Natural killer cell treated with Interleukin-12 subunit alpha and Interleukin-12 subunit beta and Interleukin-15 and Interleukin-18, amount 100 ng/mL, for 72 hours (primary cell): ENCODE data around the gene MOGAT1. TPM values are rescaled to one million over a fixed set of nuclear protein-coding genes. Genes with fewer than 3 reads are reported as not detected.
A peak's percentile ranks its signal among the peaks of the same experiment; 100 is the strongest.

Experiments used
- ATAC-seq, 2 donors: fragments of 150-1000 bp; cut with Tn5 transposase in 1 of 2; sonication (Bioruptor Pico), chemical (Tn5 transposase) in 1 of 2; 2 replicates each; pipeline ENCODE4 v1.10.0; 2021
- DNase-seq: peaks from one replicate; pipeline ENCODE4 v3.0.0; 2022; ENCODE audit warnings: low spot score
- H3K27ac Mint-ChIP-seq, 2 donors: 1 replicate in 1 of 2; 2 replicates in 1 of 2; pipeline ENCODE4 v1.8.0; 2022; ENCODE audit warnings: mixed read lengths in 2 of 2, mild to moderate bottlenecking in 1 of 2, moderate library complexity in 1 of 2
- H3K27me3 Mint-ChIP-seq, 2 donors: 1 replicate in 1 of 2; 2 replicates in 1 of 2; pipeline ENCODE4 v1.8.0; 2022; ENCODE audit warnings: mixed read lengths in 2 of 2
- H3K36me3 Mint-ChIP-seq: one replicate; pipeline ENCODE4 v1.8.0; 2022; ENCODE audit warnings: mixed read lengths
- H3K4me1 Mint-ChIP-seq, 2 donors: 1 replicate in 1 of 2; 2 replicates in 1 of 2; pipeline ENCODE4 v1.8.0; 2022; ENCODE audit warnings: low read depth in 2 of 2, mixed read lengths in 2 of 2, mild to moderate bottlenecking in 1 of 2
- H3K4me3 Mint-ChIP-seq: one replicate; pipeline ENCODE4 v1.8.0; 2022; ENCODE audit warnings: mixed read lengths
- H3K9me3 Mint-ChIP-seq: 2 replicates; pipeline ENCODE4 v1.8.0; 2022; ENCODE audit warnings: mixed read lengths
- total RNA-seq, 2 donors: library from RNA; stranded (reverse); gene quantifications; one replicate each; pipeline ENCODE4 v1.2.3, GENCODE V29; 2022

The MOGAT1 gene
- total RNA-seq, 2 donors from 2014 or later = not detected

DNA sequence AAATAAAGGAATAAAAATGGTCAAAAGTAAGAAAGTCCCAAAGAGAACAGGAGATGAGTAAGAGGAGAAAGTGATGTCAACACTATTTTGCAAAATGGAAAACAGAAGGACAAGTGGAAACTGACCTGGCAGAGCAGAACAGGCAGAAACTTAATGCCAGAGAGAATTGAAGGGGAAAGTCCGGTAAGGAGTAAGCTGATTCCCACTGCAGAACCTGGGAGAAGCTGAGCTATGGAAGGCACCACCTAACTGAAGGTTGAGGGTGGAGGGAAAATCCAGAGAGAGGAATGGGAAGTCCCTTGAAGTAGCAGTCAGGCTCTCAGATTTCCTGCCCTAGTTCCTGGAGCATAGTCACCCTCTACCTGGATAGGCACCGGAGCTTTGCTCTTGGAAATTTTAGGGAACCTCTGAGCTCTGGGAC lies 59.8 kb downstream of the MOGAT1 start:
- H3K36me3 Mint-ChIP-seq = no peaks in the 10 kb centered on the region
- peaks cover 8 to 11% of the 10 kb centered on the region in 2 donors for H3K27me3 Mint-ChIP-seq
- H3K9me3 Mint-ChIP-seq = no peaks in the 10 kb centered on the region
- H3K27ac Mint-ChIP-seq = no peak overlapping the region
- DNase-seq (no peak), ATAC-seq (no peak)
- H3K4me1 Mint-ChIP-seq = no peaks in the 10 kb centered on the region
- H3K4me3 Mint-ChIP-seq = no peak overlapping the region

- H3K36me3 Mint-ChIP-seq = no peaks in the 10 kb centered on the region
- peaks cover 19 to 21% of the 10 kb centered on the region in 2 donors for H3K27me3 Mint-ChIP-seq
- no peaks in the 10 kb centered on the region for H3K9me3 Mint-ChIP-seq
- no peak overlapping the region for H3K4me3 Mint-ChIP-seq
- no peaks in the 10 kb centered on the region for H3K4me1 Mint-ChIP-seq
- ATAC-seq (no peak), DNase-seq (no peak)
- no peak overlapping the region for H3K27ac Mint-ChIP-seq
These were observed 61.2 kb downstream of the MOGAT1 start for GRCh38 chr2:222732489-222733178.

- Mint-ChIP-seq H3K4me1 (no peaks in the 10 kb centered on the region), H3K27ac (no peak overlapping the region), H3K9me3 (no peaks in the 10 kb centered on the region), H3K36me3 (no peaks in the 10 kb centered on the region), H3K4me3 (no peak overlapping the region), H3K27me3 (peaks cover 25 to 27% of the 10 kb centered on the region in 2 donors)
- DNase-seq (no peak), ATAC-seq (peak in 1 of 2 donors; percentile 40)
These were observed 62.0 kb downstream of the MOGAT1 start for GRCh38 chr2:222733470-222733845.

DNA sequence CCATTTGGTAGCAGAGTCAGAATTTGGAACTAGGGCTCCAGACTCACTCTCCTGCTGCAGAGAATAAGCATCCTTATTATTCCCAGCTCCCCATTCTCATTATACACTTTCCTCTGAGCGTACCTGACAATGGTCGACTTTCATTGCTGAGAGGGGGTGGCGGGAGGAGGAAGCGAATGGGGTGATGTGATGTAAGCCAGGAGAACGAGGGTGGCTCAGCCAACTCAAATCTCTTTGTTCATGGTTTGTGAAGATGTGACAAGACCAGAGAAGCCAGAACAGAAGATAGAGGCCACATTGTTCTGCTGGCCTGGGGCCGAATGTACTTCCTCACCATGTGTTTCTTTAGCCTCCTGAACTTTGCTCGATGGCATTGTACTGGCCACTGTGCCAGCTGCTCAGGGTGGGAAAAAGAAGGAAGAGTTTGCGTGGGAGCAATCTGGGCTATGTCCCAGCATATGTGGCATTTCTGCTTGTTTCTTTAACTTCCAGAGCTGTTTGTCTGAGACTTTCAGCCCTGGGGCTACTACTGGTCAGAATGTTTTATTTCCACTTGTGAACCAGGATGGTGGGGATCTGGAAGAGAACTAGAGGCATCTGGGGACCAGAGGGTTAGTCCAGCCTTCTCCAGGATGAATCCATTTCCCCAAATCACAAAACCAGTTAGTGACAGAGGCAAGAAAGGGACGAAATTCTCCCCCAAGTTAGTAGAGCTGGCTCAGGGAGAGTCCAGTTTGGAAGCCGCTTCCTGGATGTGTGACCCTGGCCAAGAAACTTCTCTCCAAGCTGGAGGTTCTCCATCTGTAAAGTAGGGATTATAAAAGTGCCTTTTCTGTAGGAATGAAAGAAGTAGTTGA lies 62.6 kb downstream of the MOGAT1 start:
- H3K27ac Mint-ChIP-seq = no peak overlapping the region
- no peak overlapping the region for H3K4me3 Mint-ChIP-seq
- H3K36me3 Mint-ChIP-seq = no peaks in the 10 kb centered on the region
- no peaks in the 10 kb centered on the region for H3K9me3 Mint-ChIP-seq
- ATAC-seq (no peak), DNase-seq (no peak)
- H3K27me3 Mint-ChIP-seq = peaks cover 26 to 29% of the 10 kb centered on the region in 2 donors
- H3K4me1 Mint-ChIP-seq = peaks cover 0 to 4% of the 10 kb centered on the region in 2 donors

DNA sequence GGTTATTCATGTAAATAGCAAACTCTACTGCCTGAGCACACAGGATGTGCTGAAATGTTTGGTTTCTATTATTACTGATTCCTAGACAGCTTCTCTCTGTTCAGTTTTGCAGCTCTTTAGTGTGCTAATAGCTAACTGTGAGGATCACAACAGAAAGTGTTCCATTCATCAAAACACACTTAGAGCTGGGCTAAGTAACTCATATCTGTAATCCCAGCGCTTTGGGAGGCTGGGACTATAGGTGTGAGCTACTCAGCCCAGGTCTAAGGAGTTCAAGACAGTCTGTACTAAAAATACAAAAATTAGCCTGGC lies 63.2 kb downstream of the MOGAT1 start:
- peaks cover 26 to 29% of the 10 kb centered on the region in 2 donors for H3K27me3 Mint-ChIP-seq
- H3K9me3 Mint-ChIP-seq = no peaks in the 10 kb centered on the region

DNA sequence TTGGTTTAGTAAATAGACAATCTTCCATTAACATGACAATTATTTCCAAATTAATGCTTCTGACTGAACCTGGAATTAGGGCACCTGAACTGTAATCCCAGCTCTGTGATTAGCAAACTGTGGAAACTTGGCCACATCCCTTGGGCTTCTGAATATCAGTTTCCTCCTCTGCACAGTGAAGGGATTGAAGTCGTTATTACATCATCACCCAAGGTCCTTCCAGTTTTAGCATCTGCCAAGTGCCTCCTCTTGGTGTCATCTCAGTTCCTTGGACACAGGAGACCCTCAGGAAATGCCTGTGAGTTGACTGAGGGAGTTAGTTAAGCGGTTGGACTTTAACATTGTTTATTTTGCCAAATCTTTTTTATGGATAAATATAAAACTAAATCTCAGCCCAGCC lies 64.8 kb downstream of the MOGAT1 start:
- DNase-seq = no peak
- H3K36me3 Mint-ChIP-seq = no peaks in the 10 kb centered on the region
- peaks cover 26 to 29% of the 10 kb centered on the region in 2 donors for H3K27me3 Mint-ChIP-seq
- no peak overlapping the region for H3K4me3 Mint-ChIP-seq
- H3K4me1 Mint-ChIP-seq = peaks cover 0 to 4% of the 10 kb centered on the region in 2 donors
- ATAC-seq = no peak
- H3K9me3 Mint-ChIP-seq = no peaks in the 10 kb centered on the region
- no peak overlapping the region for H3K27ac Mint-ChIP-seq

More for the DNA sequence above, 63.2 kb downstream of the MOGAT1 start:
- Mint-ChIP-seq H3K4me1 (peaks cover 0 to 4% of the 10 kb centered on the region in 2 donors), H3K27ac (no peak overlapping the region), H3K4me3 (no peak overlapping the region), H3K36me3 (no peaks in the 10 kb centered on the region)
- DNase-seq (no peak), ATAC-seq (no peak)

GRCh38 chr2:222736924-222737323 lies 65.5 kb downstream of the MOGAT1 start:
- DNase-seq (no peak), ATAC-seq (no peak)
- H3K27ac Mint-ChIP-seq = no peak overlapping the region
- H3K4me3 Mint-ChIP-seq = no peak overlapping the region
- no peaks in the 10 kb centered on the region for H3K9me3 Mint-ChIP-seq
- H3K4me1 Mint-ChIP-seq = peaks cover 0 to 4% of the 10 kb centered on the region in 2 donors
- H3K27me3 Mint-ChIP-seq = peaks cover 23 to 25% of the 10 kb centered on the region in 2 donors
- no peaks in the 10 kb centered on the region for H3K36me3 Mint-ChIP-seq

DNA sequence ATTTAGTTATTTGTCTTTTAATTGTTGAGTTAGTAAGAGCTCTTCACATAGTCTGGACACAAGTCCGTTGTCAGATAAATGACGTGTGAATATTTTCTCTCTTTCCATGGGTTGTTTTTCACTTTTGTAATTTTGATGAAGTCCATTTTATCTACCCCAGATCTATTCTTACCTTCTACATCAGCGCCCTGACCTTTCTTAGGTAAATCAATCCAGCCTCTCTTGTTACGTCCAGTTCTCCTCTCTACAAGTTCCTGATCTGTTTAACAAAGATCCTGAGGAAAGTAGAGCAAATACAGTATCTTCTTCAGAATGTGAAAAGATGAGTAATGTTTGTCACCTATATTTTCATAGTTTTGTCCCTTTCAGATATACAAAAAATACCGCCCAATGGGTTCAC lies 66.9 kb downstream of the MOGAT1 start:
- no peak for DNase-seq
- H3K4me3 Mint-ChIP-seq = no peak overlapping the region
- no peaks in the 10 kb centered on the region for H3K9me3 Mint-ChIP-seq
- H3K4me1 Mint-ChIP-seq = peaks cover 3 to 6% of the 10 kb centered on the region in 2 donors
- peaks cover 24 to 25% of the 10 kb centered on the region in 2 donors for H3K27me3 Mint-ChIP-seq
- no peak for ATAC-seq
- H3K36me3 Mint-ChIP-seq = no peaks in the 10 kb centered on the region
- no peak overlapping the region for H3K27ac Mint-ChIP-seq

GRCh38 chr2:222738809-222739208 lies 67.4 kb downstream of the MOGAT1 start:
- H3K9me3 Mint-ChIP-seq = no peaks in the 10 kb centered on the region
- no peak overlapping the region for H3K4me3 Mint-ChIP-seq
- H3K4me1 Mint-ChIP-seq = peaks cover 7 to 10% of the 10 kb centered on the region in 2 donors
- H3K36me3 Mint-ChIP-seq = no peaks in the 10 kb centered on the region
- H3K27me3 Mint-ChIP-seq = peaks cover 27 to 30% of the 10 kb centered on the region in 2 donors
- ATAC-seq (no peak), DNase-seq (no peak)
- H3K27ac Mint-ChIP-seq = no peak overlapping the region

DNA sequence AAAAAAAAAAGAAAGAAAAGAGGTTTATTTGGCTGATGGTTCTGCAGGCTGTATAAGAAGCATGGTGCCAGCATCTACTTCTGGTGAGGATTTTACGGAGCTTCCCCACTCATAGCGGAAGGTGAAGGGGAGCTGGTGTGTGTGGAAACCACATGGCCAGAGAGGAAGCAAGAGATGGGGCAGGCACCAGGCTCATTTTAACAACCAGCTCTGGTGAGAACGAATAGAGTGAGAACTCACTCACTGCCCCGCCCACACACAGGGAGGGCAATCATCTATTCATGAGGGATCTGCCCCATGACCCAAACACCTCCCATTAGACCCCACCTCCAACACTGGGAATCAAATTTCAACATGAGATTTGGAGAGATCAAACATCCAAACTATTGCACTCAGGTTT lies 68.5 kb downstream of the MOGAT1 start:
- Mint-ChIP-seq H3K9me3 (no peaks in the 10 kb centered on the region), H3K4me3 (no peak overlapping the region), H3K27me3 (peaks cover 27 to 30% of the 10 kb centered on the region in 2 donors), H3K4me1 (peaks cover 7 to 10% of the 10 kb centered on the region in 2 donors), H3K27ac (no peak overlapping the region), H3K36me3 (no peaks in the 10 kb centered on the region)
- DNase-seq (no peak), ATAC-seq (no peak)

DNA sequence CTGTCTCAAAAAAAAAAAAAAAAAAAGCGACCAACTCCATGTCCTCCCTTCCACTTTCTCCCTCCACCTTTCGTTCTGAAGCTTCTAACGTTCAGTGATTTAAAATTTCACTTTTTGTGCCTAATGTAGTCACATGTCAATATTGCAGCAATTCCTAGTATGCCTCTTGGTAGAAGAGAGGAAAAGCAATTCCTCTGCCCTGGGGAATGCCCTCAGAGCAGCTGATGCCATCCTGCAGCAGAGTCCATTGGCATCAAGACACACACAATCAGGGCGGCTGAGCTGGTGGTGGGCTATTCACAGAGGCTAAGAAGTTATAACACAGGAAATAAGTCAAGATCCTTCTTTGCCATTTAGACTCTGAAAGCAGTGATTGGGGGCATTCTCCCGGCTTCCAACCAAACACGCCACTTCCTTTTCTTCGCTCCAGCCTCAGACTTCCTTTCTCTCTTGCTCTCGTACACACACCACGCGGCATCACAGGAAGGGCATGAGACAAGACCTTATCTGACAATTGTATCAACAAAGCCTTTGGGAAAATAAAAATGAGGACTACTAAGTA lies 71.9 kb downstream of the MOGAT1 start:
- H3K9me3 Mint-ChIP-seq = no peaks in the 10 kb centered on the region
- no peak overlapping the region for H3K27ac Mint-ChIP-seq
- H3K36me3 Mint-ChIP-seq = no peaks in the 10 kb centered on the region
- DNase-seq = no peak
- H3K4me1 Mint-ChIP-seq = peaks cover 10 to 18% of the 10 kb centered on the region in 2 donors
- ATAC-seq = peak in 1 of 2 donors; percentile 27
- no peak overlapping the region for H3K4me3 Mint-ChIP-seq
- peaks cover 15 to 18% of the 10 kb centered on the region in 2 donors for H3K27me3 Mint-ChIP-seq

DNA sequence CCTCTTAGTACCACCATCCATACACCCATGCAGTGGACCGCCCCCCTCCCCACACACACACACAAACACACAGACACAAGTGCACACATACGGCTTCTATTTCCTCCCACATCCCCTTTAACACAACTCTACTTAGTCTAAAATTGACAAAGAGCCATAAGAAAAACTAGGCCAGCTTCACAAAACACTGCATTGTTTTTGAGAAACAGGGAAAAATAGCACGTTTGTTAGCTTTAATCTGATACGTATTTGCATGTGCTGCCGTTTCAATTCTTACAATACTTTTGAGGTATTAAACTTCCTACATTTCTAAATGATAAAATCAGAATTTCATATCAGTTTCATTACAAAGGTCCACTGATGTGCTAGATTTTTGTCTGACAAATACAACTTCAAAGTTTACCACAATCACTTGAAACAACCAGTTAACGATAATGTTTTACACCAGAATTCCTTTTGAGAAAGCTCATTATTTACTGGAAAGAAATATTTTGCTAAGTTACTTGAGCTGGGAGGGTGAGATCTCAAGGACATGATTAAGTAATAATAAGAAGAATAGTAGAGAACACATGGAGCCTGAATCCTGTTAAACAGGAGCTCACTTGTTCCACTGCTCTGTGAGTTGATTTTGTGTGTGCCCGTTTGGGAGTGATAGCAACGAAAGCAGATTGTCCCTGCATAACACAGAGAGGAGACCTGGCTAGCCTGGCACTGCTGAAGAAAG lies 74.5 kb downstream of the MOGAT1 start:
- Mint-ChIP-seq H3K9me3 (no peaks in the 10 kb centered on the region), H3K36me3 (no peaks in the 10 kb centered on the region), H3K4me3 (no peak overlapping the region), H3K27ac (no peak overlapping the region), H3K27me3 (peaks cover 18 to 21% of the 10 kb centered on the region in 2 donors), H3K4me1 (peaks cover 6 to 18% of the 10 kb centered on the region in 2 donors)
- no peak for ATAC-seq
- no peak for DNase-seq

- ATAC-seq (no peak), DNase-seq (no peak)
- Mint-ChIP-seq H3K27ac (no peak overlapping the region), H3K4me3 (no peak overlapping the region), H3K4me1 (peaks cover 10 to 22% of the 10 kb centered on the region in 2 donors), H3K9me3 (no peaks in the 10 kb centered on the region), H3K27me3 (peaks cover 20 to 21% of the 10 kb centered on the region in 2 donors), H3K36me3 (no peaks in the 10 kb centered on the region)
These were observed 76.2 kb downstream of the MOGAT1 start for GRCh38 chr2:222747526-222748160.
